Endodermal cell (in vitro differentiated cells): Measurements from ENCODE around the gene HMG20B. TPM values are rescaled to one million over a fixed set of nuclear protein-coding genes. Genes with fewer than 3 reads are reported as not detected.

ENCODE experiments used
- DNase-seq: peaks from one replicate; pipeline ENCODE4 v3.0.0-alpha.2; 2017
- H3K27ac ChIP-seq: 2 replicates; pipeline ENCODE4 v1.5.1; 2013; ENCODE audit warnings: mild to moderate bottlenecking, low read depth, low read length, moderate library complexity
- H3K27me3 ChIP-seq: 2 replicates; pipeline ENCODE4 v1.6.1; 2013; ENCODE audit warnings: mild to moderate bottlenecking, low read length, moderate library complexity; ENCODE audit not compliant: insufficient read depth, control insufficient read depth, poor library complexity, severe bottlenecking
- H3K36me3 ChIP-seq: 2 replicates; pipeline ENCODE4 v1.7.0; 2013; ENCODE audit warnings: mild to moderate bottlenecking, low read length, moderate library complexity; ENCODE audit not compliant: control insufficient read depth, insufficient read depth
- H3K4me1 ChIP-seq: one replicate; pipeline ENCODE4 v1.7.0; 2013; ENCODE audit warnings: low read length; ENCODE audit not compliant: control insufficient read depth, insufficient read depth
- H3K4me3 ChIP-seq: 2 replicates; pipeline ENCODE4 v1.5.1; 2013; ENCODE audit warnings: mild to moderate bottlenecking, low read length, moderate library complexity
- H3K9ac ChIP-seq: 2 replicates; pipeline ENCODE4 v1.6.1; 2013; ENCODE audit warnings: mild to moderate bottlenecking, low read length, moderate library complexity; ENCODE audit not compliant: poor library complexity, severe bottlenecking; ENCODE audit errors: extremely low read depth
- H3K9me3 ChIP-seq: 2 replicates; pipeline ENCODE4 v1.6.1; 2013; ENCODE audit warnings: mild to moderate bottlenecking, low read length, moderate library complexity; ENCODE audit not compliant: control insufficient read depth
- H3K27ac Mint-ChIP-seq: 2 replicates; pipeline ENCODE4 v1.8.0; 2020; ENCODE audit warnings: mixed read lengths
- H3K27me3 Mint-ChIP-seq: 2 replicates; pipeline ENCODE4 v1.8.0; 2021; ENCODE audit warnings: mild to moderate bottlenecking, mixed read lengths; ENCODE audit not compliant: insufficient read depth
- H3K36me3 Mint-ChIP-seq: 2 replicates; pipeline ENCODE4 v1.8.0; 2020; ENCODE audit warnings: low read depth, mixed read lengths
- H3K4me1 Mint-ChIP-seq: 2 replicates; pipeline ENCODE4 v1.8.0; 2020; ENCODE audit warnings: mixed read lengths
- H3K4me3 Mint-ChIP-seq: 2 replicates; pipeline ENCODE4 v1.8.0; 2020; ENCODE audit warnings: mild to moderate bottlenecking, moderate library complexity, mixed read lengths
- H3K9me3 Mint-ChIP-seq: 2 replicates; pipeline ENCODE4 v1.8.0; 2020; ENCODE audit warnings: mild to moderate bottlenecking, mixed read lengths
- WGBS, 2 experiments: methylation state at CpG; one replicate each; pipeline versions ENCODE4 v1.1.5 to v1.1.7; 2013; ENCODE audit warnings: missing lambda C conversion rate in 2 of 2, mixed read lengths in 1 of 2; ENCODE audit not compliant: insufficient coverage in 1 of 2, insufficient read length in 1 of 2; 5-methylcytosine and 5-hydroxymethylcytosine counted together
- total RNA-seq, 2 donors: library from RNA; stranded (reverse); fragmentation: NEBNext Ultra II Directional in 1 of 2; extraction: Animal tissue kit (Norgen Biotek cat#: 25700) in 1 of 2; gene quantifications; 2 replicates in 1 of 2; 3 replicates in 1 of 2; pipeline ENCODE4 v1.2.1, GENCODE V29; 2021
- TF ChIP-seq, protein P1 (sequence below): fragments of 200-600 bp; sonication (generic); conservative IDR thresholded peaks from 2 replicates; pipeline ENCODE4 v1.5.0; 2021; ENCODE audit warnings: antibody characterized with exemption, mild to moderate bottlenecking

Gene HMG20B
- total RNA-seq, 2 donors from 2014 or later = 80.7 to 102 TPM

DNA sequence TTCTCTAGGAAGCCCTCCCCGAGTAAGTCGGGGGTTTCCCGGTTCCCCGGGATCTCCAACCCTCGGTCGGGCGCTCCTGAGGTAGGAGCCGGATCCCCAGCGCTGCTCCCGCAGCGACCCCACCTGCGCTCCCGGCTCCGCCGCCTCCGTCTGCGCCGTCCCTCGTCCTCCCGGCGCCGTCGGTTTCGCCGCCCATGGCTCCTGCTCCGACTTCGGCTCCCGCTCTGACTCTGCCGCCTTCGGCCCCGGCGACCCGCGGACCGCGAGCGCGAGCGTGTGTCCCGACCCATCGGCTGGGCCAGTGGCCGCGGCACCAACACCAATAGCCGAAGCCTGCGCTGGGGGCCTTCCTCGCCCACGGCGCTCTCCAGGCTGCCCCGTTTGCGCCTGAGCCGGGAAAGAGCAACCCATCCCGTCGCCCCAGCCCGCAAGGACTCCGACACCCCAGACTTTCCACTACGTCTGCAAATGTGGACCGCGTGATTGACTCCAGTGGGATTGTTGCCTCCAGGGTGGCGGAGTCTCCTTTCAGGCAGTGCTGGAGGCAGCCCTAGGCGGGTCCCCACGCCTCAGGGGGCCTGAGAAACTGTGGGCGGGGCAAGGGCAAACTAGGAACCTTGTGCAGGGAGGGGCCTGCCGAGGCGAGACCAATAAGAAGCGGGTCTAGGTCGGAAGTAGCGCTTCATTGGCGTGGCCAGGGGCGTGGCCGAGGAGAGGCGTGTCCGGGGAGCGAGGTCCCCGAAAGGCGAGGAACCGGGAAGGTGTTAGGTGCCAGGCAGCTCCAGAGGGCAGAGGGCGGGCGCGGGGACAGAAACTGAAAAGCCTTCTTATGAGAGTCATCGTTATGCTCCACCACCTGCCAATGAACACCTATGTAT, 54.0 kb downstream of the HMG20B start, which contains the start of gene CACTIN:
Gene CACTIN (minus strand): TSS at position 318 of the 878 bp plus-strand sequence. CDS start 28 bp downstream, at position 290.
- Histone ChIP-seq H3K36me3 (peaks cover 7% of the 10 kb centered on the region), H3K4me3 (peak within 1 kb of the TSS; percentile 97), H3K9me3 (no peaks in the 10 kb centered on the region), H3K27me3 (no peaks in the 10 kb centered on the region), H3K9ac (peak within 1 kb of the TSS; percentile 94), H3K27ac (peak within 1 kb of the TSS; percentile 98), H3K4me1 (peaks cover 3% of the 10 kb centered on the region)
- DNase-seq = peak; percentile 99
- Mint-ChIP-seq H3K9me3 (no peaks in the 10 kb centered on the region), H3K36me3 (peaks cover 19% of the 10 kb centered on the region), H3K27ac (peak within 1 kb of the TSS; percentile 99), H3K4me3 (peak within 1 kb of the TSS; percentile 89), H3K27me3 (no peaks in the 10 kb centered on the region), H3K4me1 (peaks cover 6% of the 10 kb centered on the region)
- TF ChIP-seq, protein P1, sequence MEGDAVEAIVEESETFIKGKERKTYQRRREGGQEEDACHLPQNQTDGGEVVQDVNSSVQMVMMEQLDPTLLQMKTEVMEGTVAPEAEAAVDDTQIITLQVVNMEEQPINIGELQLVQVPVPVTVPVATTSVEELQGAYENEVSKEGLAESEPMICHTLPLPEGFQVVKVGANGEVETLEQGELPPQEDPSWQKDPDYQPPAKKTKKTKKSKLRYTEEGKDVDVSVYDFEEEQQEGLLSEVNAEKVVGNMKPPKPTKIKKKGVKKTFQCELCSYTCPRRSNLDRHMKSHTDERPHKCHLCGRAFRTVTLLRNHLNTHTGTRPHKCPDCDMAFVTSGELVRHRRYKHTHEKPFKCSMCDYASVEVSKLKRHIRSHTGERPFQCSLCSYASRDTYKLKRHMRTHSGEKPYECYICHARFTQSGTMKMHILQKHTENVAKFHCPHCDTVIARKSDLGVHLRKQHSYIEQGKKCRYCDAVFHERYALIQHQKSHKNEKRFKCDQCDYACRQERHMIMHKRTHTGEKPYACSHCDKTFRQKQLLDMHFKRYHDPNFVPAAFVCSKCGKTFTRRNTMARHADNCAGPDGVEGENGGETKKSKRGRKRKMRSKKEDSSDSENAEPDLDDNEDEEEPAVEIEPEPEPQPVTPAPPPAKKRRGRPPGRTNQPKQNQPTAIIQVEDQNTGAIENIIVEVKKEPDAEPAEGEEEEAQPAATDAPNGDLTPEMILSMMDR = no peak
- 0% methylated on average over 44 to 80 of the region's 80 CpGs for WGBS, 2 experiments

DNA sequence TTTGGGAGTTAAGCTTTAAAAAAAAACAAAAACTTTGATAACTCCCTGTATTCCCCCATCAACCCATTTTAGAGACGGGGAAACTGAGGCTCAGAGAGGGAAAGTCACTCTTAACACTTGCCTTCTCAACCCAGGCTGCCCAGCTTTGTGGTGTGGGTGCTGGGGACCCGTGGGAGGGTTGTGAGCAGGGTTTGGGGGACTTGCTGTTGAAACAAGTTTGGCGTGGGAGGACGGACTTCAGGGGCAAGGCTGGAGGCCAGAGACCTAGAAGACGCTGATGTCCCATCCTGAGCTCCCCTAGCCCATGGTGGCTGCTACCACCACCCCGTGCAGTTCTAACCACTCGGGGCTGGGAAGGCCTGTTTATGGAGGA, 54.6 kb downstream of the HMG20B start:
- no peaks in the 10 kb centered on the region for H3K9me3 Mint-ChIP-seq
- H3K27me3 Mint-ChIP-seq = no peaks in the 10 kb centered on the region
- no peak for DNase-seq
- Histone ChIP-seq H3K4me3 (peak overlapping the region; percentile 61), H3K27ac (no peak overlapping the region), H3K36me3 (peaks cover 3% of the 10 kb centered on the region), H3K27me3 (no peaks in the 10 kb centered on the region), H3K4me1 (peaks cover 3% of the 10 kb centered on the region), H3K9me3 (no peaks in the 10 kb centered on the region), H3K9ac (no peak overlapping the region)
- H3K36me3 Mint-ChIP-seq = peaks cover 17% of the 10 kb centered on the region
- peaks cover 6% of the 10 kb centered on the region for H3K4me1 Mint-ChIP-seq
- H3K4me3 Mint-ChIP-seq = peak overlapping the region; percentile 89
- whole genome bisulfite sequencing, 2 experiments = 79 to 86% methylated on average over 3 to 7 of the region's 7 CpGs
- TF ChIP-seq, protein P1 = no peak
- peak overlapping the region; percentile 99 for H3K27ac Mint-ChIP-seq

Other genes with a start within 250 kb of the HMG20B start
- 1 to 10 TPM; 5.2 to 6.6 TPM for gene NFIC, start 206.4 kb upstream of the HMG20B start, total RNA-seq
- gene SMIM24, start 92.4 kb upstream of the HMG20B start, total RNA-seq = not detected
- not detected for gene SMIM44, start 89.5 kb upstream of the HMG20B start, total RNA-seq
- 10 to 100 TPM; 13.4 to 14.3 TPM for gene DOHH, start 72.3 kb upstream of the HMG20B start, total RNA-seq
- 10 to 100 TPM; 56.7 to 65.1 TPM for gene FZR1, start 66.6 kb upstream of the HMG20B start, total RNA-seq
- gene TEKTIP1, start 33.8 kb upstream of the HMG20B start, total RNA-seq = 1 to 10 TPM; 4.6 to 5.7 TPM
- 10 to 100 TPM; 48.2 to 62.4 TPM for gene MFSD12, start 15.4 kb upstream of the HMG20B start, total RNA-seq
- 1 to 10 TPM in 1 of 2 donors, under 1 TPM in 1; 0.93 to 1.5 TPM for gene GIPC3, start 12.5 kb downstream of the HMG20B start, total RNA-seq
- gene TBXA2R, start 33.9 kb downstream of the HMG20B start, total RNA-seq = under 1 TPM; 0.29 to 0.42 TPM
- 10 to 100 TPM; 31.5 to 33.5 TPM for gene CACTIN, start 53.8 kb downstream of the HMG20B start, total RNA-seq
- 10 to 100 TPM; 43.5 to 51.5 TPM for gene PIP5K1C, start 127.5 kb downstream of the HMG20B start, total RNA-seq
- gene TJP3, start 135.4 kb downstream of the HMG20B start, total RNA-seq = 10 to 100 TPM; 15.7 to 25.9 TPM
- gene APBA3, start 188.7 kb downstream of the HMG20B start, total RNA-seq = 10 to 100 TPM; 27.5 to 42.2 TPM
- gene MRPL54, start 189.7 kb downstream of the HMG20B start, total RNA-seq = 10 to 100 TPM; 38.1 to 38.9 TPM
- not detected for gene RAX2, start 199.3 kb downstream of the HMG20B start, total RNA-seq
- gene MATK, start 213.4 kb downstream of the HMG20B start, total RNA-seq = 1 to 10 TPM; 5.7 to 5.8 TPM